SK-N-SH (cell line): Measurements from ENCODE around the gene CBLB.

Experiments used
- EZH2phosphoT487 ChIP-seq: fragments of 200-600 bp; sonication (generic); IDR thresholded peaks from 2 replicates; pipeline ENCODE4 v1.6.1; 2017; ENCODE audit warnings: low read depth, mixed run types, mild to moderate bottlenecking, antibody characterized with exemption, moderate library complexity, borderline replicate concordance
- RAD21 ChIP-seq: IDR thresholded peaks from 2 replicates; pipeline ENCODE4 v1.6.1; 2012; ENCODE audit warnings: mild to moderate bottlenecking, low read length
- SIN3A ChIP-seq: IDR thresholded peaks from 2 replicates; pipeline ENCODE4 v1.6.1; 2012; ENCODE audit warnings: low read depth, mild to moderate bottlenecking, low read length, moderate library complexity, borderline replicate concordance
- TAF1 ChIP-seq: IDR thresholded peaks from 2 replicates; pipeline ENCODE4 v1.6.1; 2012; ENCODE audit warnings: low read depth, mild to moderate bottlenecking, low read length, moderate library complexity, borderline replicate concordance
- TF ChIP-seq, protein P1 (sequence below): fragments of 200-600 bp; sonication (generic); IDR thresholded peaks from 2 replicates; pipeline ENCODE4 v1.6.1; 2017; ENCODE audit warnings: antibody characterized with exemption, mild to moderate bottlenecking, moderate library complexity
- TF ChIP-seq, protein P2 (sequence below): IDR thresholded peaks from 2 replicates; pipeline ENCODE4 v1.4.0; 2012; ENCODE audit warnings: low read depth

DNA sequence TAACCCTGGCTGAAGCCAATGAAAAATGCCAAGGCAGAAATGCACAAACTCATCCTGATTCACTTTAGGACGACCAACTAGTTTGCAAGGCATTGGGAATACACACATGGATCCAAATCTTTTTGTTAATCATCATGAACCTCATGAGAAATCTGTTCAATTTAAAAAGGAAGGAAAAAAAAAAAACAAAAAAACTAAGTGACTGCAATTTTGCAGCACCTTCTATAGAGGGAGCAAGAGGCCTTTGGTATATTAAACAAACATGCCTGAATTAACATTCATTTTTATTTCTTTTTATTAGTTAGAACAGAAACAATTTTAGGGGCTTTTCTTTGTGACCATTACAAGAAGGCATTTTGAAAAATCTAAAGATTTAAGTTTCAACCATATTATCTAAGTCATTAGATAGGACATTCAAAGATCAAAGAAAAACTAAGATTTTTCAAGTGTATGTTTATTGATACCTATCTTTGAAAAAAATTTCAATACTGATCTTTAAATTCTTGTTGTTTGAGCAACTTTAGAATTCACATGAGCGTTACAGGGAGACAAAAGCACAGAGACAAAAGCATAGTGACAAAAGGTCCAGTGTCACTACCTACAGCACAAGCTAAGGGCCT, 182.4 kb downstream of the CBLB start:
- TF ChIP-seq RAD21 (peak; percentile 85), SIN3A (no peak), TAF1 (no peak), EZH2phosphoT487 (no peak)
- TF ChIP-seq, protein P1, sequence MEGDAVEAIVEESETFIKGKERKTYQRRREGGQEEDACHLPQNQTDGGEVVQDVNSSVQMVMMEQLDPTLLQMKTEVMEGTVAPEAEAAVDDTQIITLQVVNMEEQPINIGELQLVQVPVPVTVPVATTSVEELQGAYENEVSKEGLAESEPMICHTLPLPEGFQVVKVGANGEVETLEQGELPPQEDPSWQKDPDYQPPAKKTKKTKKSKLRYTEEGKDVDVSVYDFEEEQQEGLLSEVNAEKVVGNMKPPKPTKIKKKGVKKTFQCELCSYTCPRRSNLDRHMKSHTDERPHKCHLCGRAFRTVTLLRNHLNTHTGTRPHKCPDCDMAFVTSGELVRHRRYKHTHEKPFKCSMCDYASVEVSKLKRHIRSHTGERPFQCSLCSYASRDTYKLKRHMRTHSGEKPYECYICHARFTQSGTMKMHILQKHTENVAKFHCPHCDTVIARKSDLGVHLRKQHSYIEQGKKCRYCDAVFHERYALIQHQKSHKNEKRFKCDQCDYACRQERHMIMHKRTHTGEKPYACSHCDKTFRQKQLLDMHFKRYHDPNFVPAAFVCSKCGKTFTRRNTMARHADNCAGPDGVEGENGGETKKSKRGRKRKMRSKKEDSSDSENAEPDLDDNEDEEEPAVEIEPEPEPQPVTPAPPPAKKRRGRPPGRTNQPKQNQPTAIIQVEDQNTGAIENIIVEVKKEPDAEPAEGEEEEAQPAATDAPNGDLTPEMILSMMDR, result peak; percentile 89
- TF ChIP-seq, protein P2, sequence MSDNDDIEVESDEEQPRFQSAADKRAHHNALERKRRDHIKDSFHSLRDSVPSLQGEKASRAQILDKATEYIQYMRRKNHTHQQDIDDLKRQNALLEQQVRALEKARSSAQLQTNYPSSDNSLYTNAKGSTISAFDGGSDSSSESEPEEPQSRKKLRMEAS, result no peak
